ENCODE data around the gene SMG7. TPM values are rescaled to one million over a fixed set of nuclear protein-coding genes. Genes with fewer than 3 reads are reported as not detected.

Gene SMG7
- total and polyA plus RNA-seq, 12 donors = 16.0 to 46.6 (median 37.8) TPM

DNA sequence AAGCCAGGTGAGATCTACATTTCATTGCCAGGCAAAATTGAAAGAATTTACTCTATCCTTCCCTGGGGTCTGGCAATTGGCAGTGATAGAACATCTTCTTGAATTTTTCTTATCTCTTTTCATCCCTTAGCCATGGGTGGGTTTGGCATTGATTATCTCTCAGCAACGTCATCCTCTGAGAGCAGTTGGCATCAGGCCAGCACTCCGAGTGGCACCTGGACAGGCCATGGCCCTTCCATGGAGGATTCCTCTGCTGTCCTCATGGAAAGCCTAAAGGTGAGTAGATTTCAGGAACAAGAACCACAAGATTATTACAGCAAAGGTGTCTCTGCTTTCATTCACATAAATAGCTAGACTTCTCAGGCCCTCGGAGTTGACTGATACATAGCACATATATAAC is 78.6 kb downstream of the SMG7 start:
- TF ChIP-seq, protein P1, sequence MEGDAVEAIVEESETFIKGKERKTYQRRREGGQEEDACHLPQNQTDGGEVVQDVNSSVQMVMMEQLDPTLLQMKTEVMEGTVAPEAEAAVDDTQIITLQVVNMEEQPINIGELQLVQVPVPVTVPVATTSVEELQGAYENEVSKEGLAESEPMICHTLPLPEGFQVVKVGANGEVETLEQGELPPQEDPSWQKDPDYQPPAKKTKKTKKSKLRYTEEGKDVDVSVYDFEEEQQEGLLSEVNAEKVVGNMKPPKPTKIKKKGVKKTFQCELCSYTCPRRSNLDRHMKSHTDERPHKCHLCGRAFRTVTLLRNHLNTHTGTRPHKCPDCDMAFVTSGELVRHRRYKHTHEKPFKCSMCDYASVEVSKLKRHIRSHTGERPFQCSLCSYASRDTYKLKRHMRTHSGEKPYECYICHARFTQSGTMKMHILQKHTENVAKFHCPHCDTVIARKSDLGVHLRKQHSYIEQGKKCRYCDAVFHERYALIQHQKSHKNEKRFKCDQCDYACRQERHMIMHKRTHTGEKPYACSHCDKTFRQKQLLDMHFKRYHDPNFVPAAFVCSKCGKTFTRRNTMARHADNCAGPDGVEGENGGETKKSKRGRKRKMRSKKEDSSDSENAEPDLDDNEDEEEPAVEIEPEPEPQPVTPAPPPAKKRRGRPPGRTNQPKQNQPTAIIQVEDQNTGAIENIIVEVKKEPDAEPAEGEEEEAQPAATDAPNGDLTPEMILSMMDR (IDR thresholded peaks at IDR 0.05) = no peak
- H3K36me3 ChIP-seq = peaks cover 0 to 100% (median 59%) of the 10 kb centered on the region in 9 donors
- ATAC-seq = no peak
- peaks cover 0 to 25% (median 6%) of the 10 kb centered on the region in 9 donors for H3K4me1 ChIP-seq
- no peaks in the 10 kb centered on the region for H3K9me3 ChIP-seq
- peak overlapping the region in 1 of 10 donors; percentile 15 for H3K27ac ChIP-seq
- 35 to 44% methylated on average over 3 of the region's 3 CpGs for WGBS, 2 donors
- no peaks in the 10 kb centered on the region for H3K27me3 ChIP-seq
- H3K4me3 ChIP-seq = no peak overlapping the region
- intact Hi-C loops (cut with DNase I) = loop anchor here in 1 of 10 donors (10.0 kb wide), 1 partner anchor 74 kb away; no protein-coding TSS in a partner anchor
- no peak for DNase-seq

DNA sequence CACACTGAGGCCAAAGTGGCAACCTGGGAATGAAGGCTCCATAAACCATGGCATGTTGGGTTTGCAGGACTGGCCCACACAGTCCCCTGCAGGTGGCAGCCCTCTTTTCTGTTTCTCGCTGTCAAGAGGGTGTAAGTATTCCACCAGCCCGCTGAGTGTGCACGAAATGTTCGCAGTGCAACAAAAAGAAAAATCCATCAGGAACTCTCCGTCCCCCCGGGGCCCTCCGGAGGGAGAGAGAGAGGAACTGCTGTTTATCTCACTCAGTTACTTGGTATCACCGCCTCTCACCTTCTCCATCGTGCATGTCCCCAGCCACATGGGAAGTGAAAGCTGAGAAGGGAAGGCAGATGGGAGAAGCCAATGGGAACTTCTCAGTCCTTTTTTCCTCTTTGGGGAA is 79.6 kb downstream of the SMG7 start:
- Histone ChIP-seq H3K9me3 (no peaks in the 10 kb centered on the region), H3K4me3 (no peak overlapping the region), H3K27ac (peak overlapping the region in 6 of 10 donors; percentile 1 to 32 (median 12)), H3K4me1 (peaks cover 0 to 15% (median under 1%) of the 10 kb centered on the region in 9 donors), H3K36me3 (peaks cover 0 to 99% (median 57%) of the 10 kb centered on the region in 9 donors), H3K27me3 (no peaks in the 10 kb centered on the region)
- DNase-seq = no peak
- 59 to 67% methylated on average over 9 of the region's 9 CpGs for WGBS, 2 donors
- TF ChIP-seq, protein P1 (IDR thresholded peaks at IDR 0.05) = peak in 1 of 9 donors; percentile 22
- ATAC-seq = peak in 6 of 8 donors; percentile 12 to 50 (median 36)
- intact Hi-C loops (cut with DNase I) = loop anchor here in 1 of 10 donors (10.0 kb wide), 1 partner anchor 73 kb away; no protein-coding TSS in a partner anchor

DNA sequence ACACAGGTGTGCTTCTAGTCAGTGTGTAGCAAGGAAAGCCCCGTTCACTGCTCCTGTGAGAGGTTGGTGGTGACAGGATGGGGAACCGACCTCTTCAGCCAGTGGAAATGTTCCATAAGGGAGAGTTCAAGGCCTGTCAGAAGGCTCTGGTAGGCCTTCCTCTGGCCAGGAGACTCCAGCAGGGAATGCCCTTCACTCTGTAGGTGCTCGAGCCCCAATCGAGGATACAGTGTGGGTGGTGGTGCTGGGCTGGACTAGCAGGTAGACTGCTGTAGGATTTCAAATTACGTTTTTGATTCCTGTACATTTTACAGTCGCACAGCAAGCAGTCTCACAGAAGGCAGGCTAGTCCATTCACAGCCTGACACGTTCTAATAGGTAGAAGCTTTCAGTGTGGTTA is 80.1 kb downstream of the SMG7 start:
- 83 to 88% methylated on average over 7 of the region's 7 CpGs for WGBS, 2 donors
- peak overlapping the region in 4 of 10 donors; percentile 5 to 32 (median 14) for H3K27ac ChIP-seq

DNA sequence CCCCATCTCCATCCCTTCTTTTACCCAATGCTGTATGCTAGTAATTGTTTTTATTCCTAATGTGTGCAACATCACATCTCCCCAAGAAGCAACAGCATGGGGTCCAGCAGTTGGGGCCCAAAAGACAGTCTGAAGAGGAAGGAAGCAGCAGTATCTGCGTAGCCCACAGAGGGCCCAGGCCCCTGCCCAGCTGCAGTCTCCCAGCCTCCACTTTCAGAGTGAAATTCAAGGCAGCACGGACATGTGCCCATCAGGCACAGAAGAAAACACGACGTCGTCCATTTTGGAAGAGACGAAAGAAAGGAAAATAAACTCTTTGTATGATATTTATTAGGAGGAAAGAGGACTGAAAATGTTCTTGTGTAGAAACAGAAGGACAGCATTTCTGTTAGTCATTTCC is 80.6 kb downstream of the SMG7 start:
- intact Hi-C loops (cut with DNase I) = loop anchor here in 1 of 10 donors (10.0 kb wide), 1 partner anchor 72 kb away; no protein-coding TSS in a partner anchor
- ATAC-seq (no peak), DNase-seq (no peak)
- TF ChIP-seq, protein P1 (IDR thresholded peaks at IDR 0.05) = no peak
- Histone ChIP-seq H3K27me3 (no peaks in the 10 kb centered on the region), H3K4me1 (peaks cover 0 to 11% (median 0%) of the 10 kb centered on the region in 9 donors), H3K27ac (peak overlapping the region in 2 of 10 donors; percentile 16 to 20), H3K36me3 (peaks cover 0 to 99% (median 50%) of the 10 kb centered on the region in 9 donors), H3K4me3 (no peak overlapping the region), H3K9me3 (no peaks in the 10 kb centered on the region)
- WGBS, 2 donors = 82 to 88% methylated on average over 6 of the region's 6 CpGs

More for the DNA sequence above, 80.1 kb downstream of the SMG7 start:
- intact Hi-C loops (cut with DNase I) = loop anchor here in 1 of 10 donors (10.0 kb wide), 1 partner anchor 72 kb away; no protein-coding TSS in a partner anchor
- Histone ChIP-seq H3K9me3 (no peaks in the 10 kb centered on the region), H3K27me3 (no peaks in the 10 kb centered on the region), H3K36me3 (peaks cover 0 to 99% (median 52%) of the 10 kb centered on the region in 9 donors), H3K4me1 (peaks cover 0 to 11% (median 0%) of the 10 kb centered on the region in 9 donors), H3K4me3 (no peak overlapping the region)
- ATAC-seq (peak in 1 of 8 donors; percentile 10), DNase-seq (no peak)
- TF ChIP-seq, protein P1 (IDR thresholded peaks at IDR 0.05) = no peak

Data from heart right ventricle (tissue), 16 donors.